AG10803 (cell line): ENCODE data around the gene CACTIN.

Experiments
- DNase-seq: peaks from one replicate; pipeline ENCODE4 v3.0.0; 2010; ENCODE audit warnings: low read depth
- H3K4me3 ChIP-seq: 2 replicates; pipeline ENCODE4 v1.5.1; 2011; ENCODE audit warnings: mild to moderate bottlenecking, low read length, control low read depth
- CTCF ChIP-seq: conservative IDR thresholded peaks from 2 replicates; pipeline ENCODE4 v1.5.1; 2011; ENCODE audit warnings: mild to moderate bottlenecking, low read length, control low read depth, inconsistent platforms

Gene CACTIN

GRCh38 chr19:3595521-3596061 is 31.0 kb downstream of the CACTIN start:
- DNase-seq: no peak
- H3K4me3 ChIP-seq: no peak overlapping the region
- TF ChIP-seq CTCF: no peak

- DNase-seq: no peak
- TF ChIP-seq CTCF: no peak
- no peak overlapping the region for H3K4me3 ChIP-seq
These were observed 33.4 kb downstream of the CACTIN start for GRCh38 chr19:3593156-3593555.

- no peak for TF ChIP-seq CTCF
- DNase-seq: no peak
- no peak overlapping the region for H3K4me3 ChIP-seq
These were observed 34.5 kb downstream of the CACTIN start for GRCh38 chr19:3591876-3592613.

- no peak for DNase-seq
- TF ChIP-seq CTCF: no peak
- no peak overlapping the region for H3K4me3 ChIP-seq
These were observed 35.5 kb downstream of the CACTIN start for GRCh38 chr19:3590991-3591659.

- DNase-seq: no peak
- no peak overlapping the region for H3K4me3 ChIP-seq
- TF ChIP-seq CTCF: no peak
These were observed 36.6 kb downstream of the CACTIN start for GRCh38 chr19:3589949-3590348.

- DNase-seq: no peak
- no peak overlapping the region for H3K4me3 ChIP-seq
- no peak for TF ChIP-seq CTCF
These were observed 37.2 kb downstream of the CACTIN start for GRCh38 chr19:3589439-3589838.

- no peak for DNase-seq
- H3K4me3 ChIP-seq: no peak overlapping the region
- no peak for TF ChIP-seq CTCF
These were observed 39.8 kb downstream of the CACTIN start for GRCh38 chr19:3586707-3587346.
